ENCODE results near the gene CFLAR. TPM values are rescaled to one million over a fixed set of nuclear protein-coding genes. Genes with fewer than 3 reads are reported as not detected.

The CFLAR gene
- total and polyA plus RNA-seq, 9 of the 15 experiments (the other 6 are each of a cell fraction or from before 2014, with no cell fraction given): 27.5 to 102 (median 54.0) TPM

DNA sequence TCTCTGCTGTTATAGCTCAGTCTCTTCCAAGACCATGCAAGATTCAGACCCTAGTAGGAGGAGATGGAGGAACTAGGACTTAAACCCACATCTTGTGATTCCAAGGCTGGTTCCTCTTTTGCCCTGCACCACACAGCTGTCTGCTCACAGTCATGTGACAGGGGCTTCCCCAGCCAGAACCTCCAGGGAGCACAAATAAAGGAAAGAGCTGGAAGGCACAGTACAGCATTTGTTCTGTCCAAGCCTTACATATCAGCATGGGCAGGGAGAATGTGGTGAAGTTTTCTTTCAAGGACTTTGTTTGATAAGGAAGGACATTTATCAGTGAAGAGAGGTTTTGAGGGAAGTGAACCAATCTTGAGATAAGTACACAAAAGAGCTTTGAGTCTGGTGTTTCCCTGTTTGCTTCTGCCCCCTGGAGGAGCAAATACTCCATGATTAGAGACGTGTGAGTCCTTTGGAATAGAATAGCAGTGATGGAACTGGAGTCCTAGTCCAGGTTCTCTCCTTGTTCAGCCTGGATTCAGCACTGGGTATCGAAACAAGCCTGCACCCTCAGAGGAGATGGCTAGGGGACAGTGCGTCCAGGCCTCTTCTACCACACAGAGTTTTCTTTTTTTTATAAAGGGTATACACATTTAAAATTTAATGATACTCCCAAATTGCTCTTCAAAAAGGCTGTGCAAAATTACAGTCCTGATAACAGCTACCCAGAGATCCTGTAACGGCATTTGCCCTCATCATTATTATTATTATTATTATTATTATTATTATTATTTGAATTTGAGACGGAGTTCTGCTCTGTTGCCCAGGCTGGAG is 42.4 kb downstream of the CFLAR start (continued):
- TF ChIP-seq, protein P1, sequence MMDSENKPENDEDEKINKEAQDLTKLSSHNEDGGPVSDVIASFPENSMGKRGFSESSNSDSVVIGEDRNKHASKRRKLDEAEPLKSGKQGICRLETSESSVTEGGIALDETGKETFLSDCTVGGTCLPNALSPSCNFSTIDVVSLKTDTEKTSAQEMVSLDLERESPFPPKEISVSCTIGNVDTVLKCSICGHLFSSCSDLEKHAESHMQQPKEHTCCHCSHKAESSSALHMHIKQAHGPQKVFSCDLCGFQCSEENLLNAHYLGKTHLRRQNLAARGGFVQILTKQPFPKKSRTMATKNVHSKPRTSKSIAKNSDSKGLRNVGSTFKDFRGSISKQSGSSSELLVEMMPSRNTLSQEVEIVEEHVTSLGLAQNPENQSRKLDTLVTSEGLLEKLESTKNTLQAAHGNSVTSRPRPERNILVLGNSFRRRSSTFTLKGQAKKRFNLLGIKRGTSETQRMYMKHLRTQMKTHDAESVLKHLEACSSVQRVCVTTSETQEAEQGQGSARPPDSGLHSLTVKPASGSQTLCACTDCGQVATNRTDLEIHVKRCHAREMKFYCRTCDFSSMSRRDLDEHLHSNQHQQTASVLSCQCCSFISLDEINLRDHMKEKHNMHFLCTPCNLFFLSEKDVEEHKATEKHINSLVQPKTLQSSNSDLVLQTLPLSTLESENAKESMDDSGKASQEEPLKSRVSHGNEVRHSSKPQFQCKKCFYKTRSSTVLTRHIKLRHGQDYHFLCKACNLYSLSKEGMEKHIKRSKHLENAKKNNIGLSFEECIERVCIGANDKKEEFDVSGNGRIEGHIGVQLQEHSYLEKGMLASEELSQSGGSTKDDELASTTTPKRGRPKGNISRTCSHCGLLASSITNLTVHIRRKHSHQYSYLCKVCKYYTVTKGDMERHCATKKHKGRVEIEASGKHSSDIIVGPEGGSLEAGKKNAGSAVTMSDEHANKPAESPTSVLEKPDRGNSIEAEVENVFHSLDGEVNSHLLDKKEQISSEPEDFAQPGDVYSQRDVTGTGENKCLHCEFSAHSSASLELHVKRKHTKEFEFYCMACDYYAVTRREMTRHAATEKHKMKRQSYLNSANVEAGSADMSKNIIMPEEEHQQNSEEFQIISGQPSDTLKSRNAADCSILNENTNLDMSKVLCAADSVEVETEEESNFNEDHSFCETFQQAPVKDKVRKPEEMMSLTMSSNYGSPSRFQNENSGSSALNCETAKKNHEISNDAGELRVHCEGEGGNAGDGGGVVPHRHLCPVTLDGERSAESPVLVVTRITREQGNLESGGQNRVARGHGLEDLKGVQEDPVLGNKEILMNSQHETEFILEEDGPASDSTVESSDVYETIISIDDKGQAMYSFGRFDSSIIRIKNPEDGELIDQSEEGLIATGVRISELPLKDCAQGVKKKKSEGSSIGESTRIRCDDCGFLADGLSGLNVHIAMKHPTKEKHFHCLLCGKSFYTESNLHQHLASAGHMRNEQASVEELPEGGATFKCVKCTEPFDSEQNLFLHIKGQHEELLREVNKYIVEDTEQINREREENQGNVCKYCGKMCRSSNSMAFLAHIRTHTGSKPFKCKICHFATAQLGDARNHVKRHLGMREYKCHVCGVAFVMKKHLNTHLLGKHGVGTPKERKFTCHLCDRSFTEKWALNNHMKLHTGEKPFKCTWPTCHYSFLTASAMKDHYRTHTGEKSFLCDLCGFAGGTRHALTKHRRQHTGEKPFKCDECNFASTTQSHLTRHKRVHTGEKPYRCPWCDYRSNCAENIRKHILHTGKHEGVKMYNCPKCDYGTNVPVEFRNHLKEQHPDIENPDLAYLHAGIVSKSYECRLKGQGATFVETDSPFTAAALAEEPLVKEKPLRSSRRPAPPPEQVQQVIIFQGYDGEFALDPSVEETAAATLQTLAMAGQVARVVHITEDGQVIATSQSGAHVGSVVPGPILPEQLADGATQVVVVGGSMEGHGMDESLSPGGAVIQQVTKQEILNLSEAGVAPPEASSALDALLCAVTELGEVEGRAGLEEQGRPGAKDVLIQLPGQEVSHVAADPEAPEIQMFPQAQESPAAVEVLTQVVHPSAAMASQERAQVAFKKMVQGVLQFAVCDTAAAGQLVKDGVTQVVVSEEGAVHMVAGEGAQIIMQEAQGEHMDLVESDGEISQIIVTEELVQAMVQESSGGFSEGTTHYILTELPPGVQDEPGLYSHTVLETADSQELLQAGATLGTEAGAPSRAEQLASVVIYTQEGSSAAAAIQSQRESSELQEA (IDR thresholded peaks at IDR 0.05; ENCODE audit: low read depth): no peak
- no peak for TF ChIP-seq FOXP1 (CRISPR knock-in tag; IDR thresholded peaks at IDR 0.05)
- no peak for TF ChIP-seq NBN (IDR thresholded peaks at IDR 0.05; ENCODE audit: low read depth)
- peak; percentile 38; the same call in 1 of the 2 replicates for TF ChIP-seq MTA2 (IDR thresholded peaks at IDR 0.05; ENCODE audit: low read depth)
- no peak for TF ChIP-seq FOXJ3 (CRISPR knock-in tag; IDR thresholded peaks at IDR 0.05)
- no peak for TF ChIP-seq HSF4 (CRISPR knock-in tag; IDR thresholded peaks at IDR 0.05; ENCODE audit: borderline replicate concordance)
- TF ChIP-seq SAFB2 (IDR thresholded peaks at IDR 0.05; ENCODE audit: borderline replicate concordance, low read depth, low read length, severe bottlenecking): no peak
- TF ChIP-seq TAF7 (tag; IDR thresholded peaks at IDR 0.05): no peak
- no peak for TF ChIP-seq ZFPM2 (CRISPR knock-in tag; IDR thresholded peaks at IDR 0.05)
- TF ChIP-seq PML (IDR thresholded peaks at IDR 0.05; ENCODE audit: low read length): peak; percentile 62; the same call in 1 of the 2 replicates
- no peak for TF ChIP-seq PHB (CRISPR knock-in tag; IDR thresholded peaks at IDR 0.05)
- peak; percentile 53; the same call in 1 of the 2 replicates for TF ChIP-seq EP400 (IDR thresholded peaks at IDR 0.05)
- TF ChIP-seq ZNF24 (IDR thresholded peaks at IDR 0.05): peak; percentile 81
- TF ChIP-seq ZNF512 (tag; IDR thresholded peaks at IDR 0.05): no peak
- TF ChIP-seq WHSC1 (IDR thresholded peaks at IDR 0.05; ENCODE audit: low read length): no peak
- TF ChIP-seq FOXJ2 (tag; IDR thresholded peaks at IDR 0.05): 0 out of 2 replicates have a peak, but pooled peaks have one; percentile 76
- TF ChIP-seq HDGF (IDR thresholded peaks at IDR 0.05): no peak
- no peak for TF ChIP-seq SMARCA5 (IDR thresholded peaks at IDR 0.05)
- TF ChIP-seq ZNF444 (CRISPR knock-in tag; IDR thresholded peaks at IDR 0.05): no peak
- no peak for TF ChIP-seq KLF6 (CRISPR knock-in tag; IDR thresholded peaks at IDR 0.05; ENCODE audit: borderline replicate concordance)
- TF ChIP-seq SUPT5H (IDR thresholded peaks at IDR 0.05): no peak
- no peak for TF ChIP-seq NCOA2 (IDR thresholded peaks at IDR 0.05; ENCODE audit: partially characterized antibody in 2 of 2)

Data from K562 (cell line).